HG03558 (cell line): ENCODE results near the gene GRIN3B.
"Not testable (repeated sequence)": the region's sequence is repeated elsewhere in the genome, so short reads cannot be mapped to it uniquely, and the experiment has no call there.

Experiments
- ATAC-seq: cut with Tn5 transposase; IDR thresholded peaks from one replicate; pipeline ENCODE4 v1.9.1; 2021; ENCODE audit warnings: moderate number of reproducible peaks; ENCODE audit not compliant: unreplicated experiment; ENCODE audit errors: extremely low read depth

Gene GRIN3B, protein sequence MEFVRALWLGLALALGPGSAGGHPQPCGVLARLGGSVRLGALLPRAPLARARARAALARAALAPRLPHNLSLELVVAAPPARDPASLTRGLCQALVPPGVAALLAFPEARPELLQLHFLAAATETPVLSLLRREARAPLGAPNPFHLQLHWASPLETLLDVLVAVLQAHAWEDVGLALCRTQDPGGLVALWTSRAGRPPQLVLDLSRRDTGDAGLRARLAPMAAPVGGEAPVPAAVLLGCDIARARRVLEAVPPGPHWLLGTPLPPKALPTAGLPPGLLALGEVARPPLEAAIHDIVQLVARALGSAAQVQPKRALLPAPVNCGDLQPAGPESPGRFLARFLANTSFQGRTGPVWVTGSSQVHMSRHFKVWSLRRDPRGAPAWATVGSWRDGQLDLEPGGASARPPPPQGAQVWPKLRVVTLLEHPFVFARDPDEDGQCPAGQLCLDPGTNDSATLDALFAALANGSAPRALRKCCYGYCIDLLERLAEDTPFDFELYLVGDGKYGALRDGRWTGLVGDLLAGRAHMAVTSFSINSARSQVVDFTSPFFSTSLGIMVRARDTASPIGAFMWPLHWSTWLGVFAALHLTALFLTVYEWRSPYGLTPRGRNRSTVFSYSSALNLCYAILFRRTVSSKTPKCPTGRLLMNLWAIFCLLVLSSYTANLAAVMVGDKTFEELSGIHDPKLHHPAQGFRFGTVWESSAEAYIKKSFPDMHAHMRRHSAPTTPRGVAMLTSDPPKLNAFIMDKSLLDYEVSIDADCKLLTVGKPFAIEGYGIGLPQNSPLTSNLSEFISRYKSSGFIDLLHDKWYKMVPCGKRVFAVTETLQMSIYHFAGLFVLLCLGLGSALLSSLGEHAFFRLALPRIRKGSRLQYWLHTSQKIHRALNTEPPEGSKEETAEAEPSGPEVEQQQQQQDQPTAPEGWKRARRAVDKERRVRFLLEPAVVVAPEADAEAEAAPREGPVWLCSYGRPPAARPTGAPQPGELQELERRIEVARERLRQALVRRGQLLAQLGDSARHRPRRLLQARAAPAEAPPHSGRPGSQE

GRCh38 chr19:1000095-1000494, at the start of gene GRIN3B:
Gene GRIN3B (plus strand): TSS chr19:1000419. CDS start chr19:1000438, 19 bp downstream.
- ATAC-seq: no peak

DNA sequence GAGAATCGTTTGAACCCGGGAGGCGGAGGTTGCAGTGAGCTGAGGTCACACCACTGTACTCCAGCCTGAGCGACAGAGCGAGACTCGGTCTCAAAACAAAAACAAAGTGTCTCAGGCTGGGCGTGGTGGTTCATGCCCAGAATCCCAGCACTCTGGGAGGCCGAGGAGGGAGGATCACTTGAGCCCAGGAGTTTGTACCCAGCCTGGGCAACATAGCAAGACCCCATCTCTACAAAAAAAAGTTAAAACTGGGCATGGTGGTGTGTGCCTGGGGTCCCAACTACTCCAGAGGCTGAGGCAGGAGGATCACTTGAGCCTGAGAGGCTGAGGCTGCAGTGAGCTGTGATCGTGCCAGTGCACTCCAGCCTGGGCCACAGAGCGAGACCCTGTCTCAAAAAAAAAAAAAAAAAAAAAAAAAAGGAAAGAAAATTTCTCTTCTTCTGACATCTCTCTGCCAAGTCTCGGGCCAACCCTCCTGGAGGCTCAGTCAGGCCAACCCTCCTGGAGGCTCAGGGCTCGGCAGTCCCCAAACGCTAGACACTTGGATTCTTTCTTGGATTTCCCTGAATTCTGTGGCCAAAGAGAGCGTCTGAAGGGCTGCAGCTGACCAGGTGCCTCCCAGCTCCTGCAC, 48.1 kb upstream of the GRIN3B start:
- ATAC-seq: no peak

DNA sequence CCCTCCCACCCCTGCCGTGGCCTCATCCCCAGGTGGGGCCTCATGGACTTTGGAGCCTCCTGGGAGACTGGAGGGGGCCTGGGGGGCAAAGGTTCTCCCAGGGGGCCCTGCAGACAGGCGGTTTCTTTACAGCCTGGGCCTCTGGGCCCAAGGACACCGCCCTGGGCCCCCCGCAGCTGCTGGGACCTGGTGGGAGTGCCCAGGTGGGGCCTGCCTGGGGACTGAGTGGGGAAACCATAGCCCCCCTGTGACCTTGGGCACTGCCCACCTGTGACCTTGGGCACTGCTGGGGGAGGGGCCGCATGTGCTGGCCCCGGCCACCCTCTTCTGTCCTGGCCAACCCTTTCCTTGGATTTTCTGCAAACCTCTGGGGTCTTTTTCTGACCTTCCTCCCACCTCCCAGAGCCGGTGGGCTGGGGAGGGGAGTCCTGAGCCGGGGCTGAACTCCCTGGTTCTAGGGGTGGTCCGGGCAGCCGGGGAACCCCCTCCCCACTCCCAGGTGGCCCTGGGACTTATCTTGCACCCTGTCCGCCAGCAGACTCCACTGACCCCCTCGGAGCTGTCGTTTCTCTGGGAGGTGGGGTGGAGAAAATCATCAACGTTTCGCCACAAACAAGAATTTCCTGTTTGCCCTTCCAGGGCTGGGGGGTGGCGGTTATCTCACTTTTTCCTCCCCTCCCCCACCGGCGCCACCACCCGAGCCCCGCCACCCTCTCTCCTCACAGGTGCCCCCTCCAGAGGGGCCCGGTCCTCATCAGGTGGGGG, 47.4 kb upstream of the GRIN3B start:
- no peak for ATAC-seq

DNA sequence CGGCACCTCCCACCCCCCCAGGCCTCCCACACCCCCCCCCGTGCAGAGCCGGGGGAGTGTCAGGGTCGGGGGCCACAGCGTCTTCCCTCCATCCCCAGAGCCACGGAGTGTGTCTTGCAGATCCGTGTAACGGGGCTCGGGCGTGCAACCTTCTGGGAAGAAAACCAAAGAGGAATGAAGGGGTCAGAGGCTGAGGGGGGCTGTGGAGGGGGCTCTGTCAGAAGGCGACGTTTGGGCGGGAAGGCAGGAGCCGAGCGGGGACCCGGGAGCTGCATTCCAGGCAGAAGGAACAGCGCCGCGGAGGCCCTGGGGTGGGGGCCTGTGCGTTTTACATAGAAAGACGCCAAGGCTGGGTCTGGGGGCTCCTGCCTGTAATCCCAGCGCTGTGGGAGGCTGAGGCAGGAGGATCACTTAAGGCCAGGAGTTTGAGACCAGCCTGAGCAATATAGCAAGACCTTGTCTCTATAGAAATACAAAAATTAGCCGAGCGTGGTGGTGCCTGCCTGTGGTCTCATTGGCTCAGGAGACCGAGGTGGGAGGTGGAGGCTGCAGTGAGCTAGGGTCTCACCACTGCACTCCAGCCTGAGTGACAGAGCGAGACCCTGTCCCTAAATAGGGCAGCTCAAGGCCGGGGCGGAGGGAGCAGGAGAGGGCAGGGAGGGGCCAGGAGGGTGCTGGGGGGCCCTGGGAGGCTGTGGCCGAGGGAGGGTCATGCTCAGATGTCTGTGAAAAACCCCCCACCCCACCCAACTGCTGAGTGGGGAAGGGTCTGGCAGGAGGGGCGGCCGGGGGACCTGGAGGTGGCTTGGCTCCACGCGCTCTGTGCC, 46.6 kb upstream of the GRIN3B start:
- ATAC-seq: no peak

DNA sequence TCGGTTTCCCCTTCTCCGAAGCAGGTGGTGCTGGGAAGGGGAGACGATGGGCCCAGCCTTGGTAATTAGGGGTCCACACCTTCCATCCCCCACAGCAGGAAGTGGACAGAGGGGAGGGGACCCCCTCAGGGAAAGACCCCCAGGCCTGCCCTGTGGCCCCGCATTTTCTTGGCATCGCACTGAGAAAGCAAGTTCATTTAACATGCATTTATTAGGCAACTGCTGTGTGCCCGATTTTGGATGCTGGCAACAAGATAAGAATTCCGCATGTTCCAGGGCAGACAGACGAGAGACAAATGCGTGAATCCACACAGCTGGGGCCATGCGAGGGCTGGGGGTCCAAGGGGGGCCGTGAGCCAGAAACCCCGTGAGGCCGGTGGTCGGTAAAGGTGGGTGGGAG, 45.9 kb upstream of the GRIN3B start:
- no peak for ATAC-seq

GRCh38 chr19:954672-955494, 45.3 kb upstream of the GRIN3B start:
- no peak for ATAC-seq

- ATAC-seq: no peak
Measured at GRCh38 chr19:955803-956765, 44.1 kb upstream of the GRIN3B start.

- no peak for ATAC-seq
Measured at GRCh38 chr19:956766-957440, 43.3 kb upstream of the GRIN3B start.

GRCh38 chr19:957578-957977, 42.6 kb upstream of the GRIN3B start:
- ATAC-seq: not testable (repeated sequence)

DNA sequence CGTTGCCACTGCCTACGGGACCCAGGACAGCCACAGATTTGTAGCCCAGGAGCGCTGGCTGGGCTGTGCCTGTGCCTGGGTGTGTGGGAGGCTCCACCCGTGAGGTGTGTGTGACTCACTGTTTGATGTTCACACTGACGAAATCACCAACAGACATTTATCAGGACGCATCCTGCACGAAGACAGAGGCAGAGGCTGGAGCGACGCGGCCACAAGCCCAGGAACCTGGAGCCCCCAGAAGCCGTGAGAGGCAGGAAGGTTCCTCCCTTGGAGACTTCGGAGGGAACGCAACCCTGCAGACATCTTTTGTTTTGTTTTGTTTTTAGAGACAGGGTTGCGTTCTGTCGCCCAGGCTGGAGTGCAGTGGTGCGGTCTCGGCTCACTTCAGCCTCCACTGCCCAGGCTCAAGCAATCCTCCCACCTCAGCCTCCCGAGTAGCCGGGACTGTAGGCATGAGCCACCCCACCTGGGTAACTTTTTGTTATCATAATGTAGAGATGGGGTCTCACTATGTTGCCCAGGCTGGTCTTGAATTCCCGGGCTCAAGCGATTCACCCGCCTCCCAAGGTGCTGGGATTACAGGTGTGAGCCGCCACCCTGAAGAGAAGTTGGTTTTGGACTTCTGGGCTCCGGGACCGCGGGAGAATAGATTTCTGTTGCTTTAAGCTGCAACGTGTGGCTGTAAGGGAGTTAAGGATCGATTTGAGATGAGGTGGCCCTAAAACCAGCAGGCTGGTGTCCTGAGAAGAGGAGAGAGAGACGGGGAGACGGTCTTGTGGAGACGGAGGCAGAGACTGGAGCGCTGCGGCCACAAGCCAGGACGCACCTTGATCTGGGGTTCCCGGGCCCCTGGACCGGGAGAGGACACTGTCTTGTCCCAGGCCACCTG, 41.0 kb upstream of the GRIN3B start:
- ATAC-seq: no peak

DNA sequence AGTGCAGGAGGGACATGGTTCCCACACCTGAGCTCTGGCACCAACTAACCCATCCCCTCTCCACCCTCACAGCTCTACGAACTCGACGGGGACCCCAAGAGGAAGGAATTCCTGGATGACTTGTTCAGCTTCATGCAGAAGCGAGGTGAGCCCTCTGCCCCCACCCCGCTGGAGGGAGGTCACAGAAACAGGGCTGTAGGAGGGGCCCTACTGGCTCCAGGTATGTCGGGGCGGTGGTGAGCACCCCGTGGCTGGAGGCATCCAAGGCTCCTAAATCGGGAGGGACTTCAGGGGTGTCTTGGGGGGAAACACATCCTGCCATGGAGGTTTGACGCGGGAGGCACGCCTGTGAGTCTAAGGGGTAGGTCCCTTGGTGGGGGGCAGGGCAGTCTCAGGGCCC, 40.2 kb upstream of the GRIN3B start:
- ATAC-seq: no peak

- no peak for ATAC-seq
Measured at GRCh38 chr19:960601-960938, 39.6 kb upstream of the GRIN3B start.

- no peak for ATAC-seq
Measured at GRCh38 chr19:961866-962620, 38.2 kb upstream of the GRIN3B start.

- no peak for ATAC-seq
Measured at GRCh38 chr19:962683-963400, 37.4 kb upstream of the GRIN3B start.
